Measurements from ENCODE around the gene PRDM10.

PRDM10 gene

DNA sequence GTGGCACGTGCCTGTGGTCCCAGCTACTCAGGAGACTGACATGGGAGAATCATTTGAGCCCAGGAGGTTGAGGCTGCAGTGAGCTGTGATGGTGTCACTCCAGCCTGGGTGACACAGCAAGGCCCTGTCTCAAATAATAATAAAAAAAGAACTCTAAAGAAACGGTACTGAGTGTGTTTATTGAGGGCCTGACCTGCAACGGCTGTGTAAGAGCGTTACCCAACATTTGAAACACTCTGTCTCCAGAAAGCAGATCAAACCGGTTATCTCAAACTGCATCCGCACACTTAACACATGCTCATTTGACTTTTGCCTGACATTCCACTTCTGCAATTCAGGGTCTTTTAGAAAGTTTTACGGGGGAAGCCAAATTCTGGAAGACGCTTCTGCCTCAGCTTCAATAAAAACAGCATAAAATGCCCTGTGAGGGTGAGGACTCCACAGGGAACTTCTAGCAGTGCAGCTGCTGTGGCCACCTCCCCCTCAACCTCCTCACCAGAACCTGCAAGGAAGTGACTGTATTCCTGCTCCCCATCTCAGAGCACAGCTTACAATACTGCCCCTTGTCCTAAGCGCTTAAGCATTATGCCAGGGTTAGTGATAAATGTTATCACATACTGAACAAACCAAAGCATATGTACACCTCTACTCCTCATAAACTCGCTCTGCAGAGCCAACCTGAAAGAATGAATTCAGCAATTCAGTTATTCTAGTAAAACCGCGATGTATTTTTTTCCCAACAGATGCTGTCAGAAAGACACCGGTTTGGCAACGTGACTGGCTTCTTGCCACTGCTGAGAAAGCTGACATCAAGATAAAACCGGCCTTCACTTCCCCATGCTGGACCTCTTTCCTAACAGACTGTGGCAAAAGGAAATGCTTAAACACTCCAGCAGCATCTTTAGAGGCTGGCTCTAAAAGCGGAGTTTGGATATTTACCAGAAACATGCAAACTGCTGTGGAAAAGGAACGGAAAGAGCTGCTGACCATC lies 52.2 kb downstream of the PRDM10 start:
- H3K4me3 ChIP-seq (replicated peaks in 1 of 2; ENCODE audit: low read depth in 2 of 2, low read length in 2 of 2): no peak overlapping the region
- peak; percentile 71 to 91 for DNase-seq (ENCODE audit: low read depth in 2 of 2)
- TF ChIP-seq, protein P1, sequence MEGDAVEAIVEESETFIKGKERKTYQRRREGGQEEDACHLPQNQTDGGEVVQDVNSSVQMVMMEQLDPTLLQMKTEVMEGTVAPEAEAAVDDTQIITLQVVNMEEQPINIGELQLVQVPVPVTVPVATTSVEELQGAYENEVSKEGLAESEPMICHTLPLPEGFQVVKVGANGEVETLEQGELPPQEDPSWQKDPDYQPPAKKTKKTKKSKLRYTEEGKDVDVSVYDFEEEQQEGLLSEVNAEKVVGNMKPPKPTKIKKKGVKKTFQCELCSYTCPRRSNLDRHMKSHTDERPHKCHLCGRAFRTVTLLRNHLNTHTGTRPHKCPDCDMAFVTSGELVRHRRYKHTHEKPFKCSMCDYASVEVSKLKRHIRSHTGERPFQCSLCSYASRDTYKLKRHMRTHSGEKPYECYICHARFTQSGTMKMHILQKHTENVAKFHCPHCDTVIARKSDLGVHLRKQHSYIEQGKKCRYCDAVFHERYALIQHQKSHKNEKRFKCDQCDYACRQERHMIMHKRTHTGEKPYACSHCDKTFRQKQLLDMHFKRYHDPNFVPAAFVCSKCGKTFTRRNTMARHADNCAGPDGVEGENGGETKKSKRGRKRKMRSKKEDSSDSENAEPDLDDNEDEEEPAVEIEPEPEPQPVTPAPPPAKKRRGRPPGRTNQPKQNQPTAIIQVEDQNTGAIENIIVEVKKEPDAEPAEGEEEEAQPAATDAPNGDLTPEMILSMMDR (IDR thresholded peaks at IDR 0.05; ENCODE audit: low read depth, low read length): no peak

DNA sequence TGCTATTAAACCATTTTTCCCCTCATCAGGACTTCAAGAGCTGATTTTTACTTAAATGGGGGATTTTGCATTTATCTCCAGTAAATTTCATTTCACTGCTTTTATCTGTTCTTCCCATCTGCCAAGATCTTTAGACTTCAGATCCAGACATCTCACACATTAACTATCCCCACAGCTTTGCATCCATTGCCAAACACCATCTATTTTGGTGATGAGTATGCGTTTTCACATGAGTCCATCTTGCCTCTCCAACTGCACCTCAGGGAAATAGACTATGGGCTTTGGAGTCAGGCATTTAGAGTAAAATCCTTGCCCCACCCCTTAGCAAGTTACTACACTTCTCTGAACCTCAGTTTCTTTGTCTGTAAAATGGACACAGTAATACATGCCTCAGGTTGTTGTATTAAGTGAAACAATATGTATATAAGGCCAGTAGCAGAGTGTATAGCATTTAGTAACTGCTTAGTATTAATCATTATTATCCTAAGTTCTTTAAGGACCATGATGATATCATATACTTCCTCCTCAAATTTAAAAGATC lies 53.6 kb downstream of the PRDM10 start:
- DNase-seq (ENCODE audit: low read depth in 2 of 2): no peak
- H3K4me3 ChIP-seq (replicated peaks in 1 of 2; ENCODE audit: low read depth in 2 of 2, low read length in 2 of 2): no peak overlapping the region
- TF ChIP-seq, protein P1 (IDR thresholded peaks at IDR 0.05; ENCODE audit: low read depth, low read length): no peak

DNA sequence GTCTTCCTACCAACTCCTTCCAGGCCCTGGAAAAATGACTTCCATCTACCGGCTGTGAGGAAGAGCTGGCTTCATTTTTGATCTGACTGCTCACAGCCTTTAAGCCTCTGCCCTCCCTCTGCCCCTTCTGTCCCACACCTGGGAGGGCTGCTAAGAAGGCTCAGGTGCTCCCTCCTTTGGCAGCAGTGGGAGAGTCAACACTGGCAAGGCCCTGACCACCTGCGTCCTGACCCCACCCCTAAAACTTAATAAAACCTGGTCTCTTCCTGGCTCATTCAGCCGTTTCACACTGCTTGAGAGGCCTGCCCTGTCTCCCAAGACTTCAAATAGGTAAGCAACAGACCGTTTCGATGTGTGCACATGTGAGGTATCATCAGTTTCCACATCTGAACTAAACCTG lies 55.2 kb downstream of the PRDM10 start:
- DNase-seq (ENCODE audit: low read depth in 2 of 2): no peak
- H3K4me3 ChIP-seq (replicated peaks in 1 of 2; ENCODE audit: low read depth in 2 of 2, low read length in 2 of 2): no peak overlapping the region
- TF ChIP-seq, protein P1 (IDR thresholded peaks at IDR 0.05; ENCODE audit: low read depth, low read length): no peak

DNA sequence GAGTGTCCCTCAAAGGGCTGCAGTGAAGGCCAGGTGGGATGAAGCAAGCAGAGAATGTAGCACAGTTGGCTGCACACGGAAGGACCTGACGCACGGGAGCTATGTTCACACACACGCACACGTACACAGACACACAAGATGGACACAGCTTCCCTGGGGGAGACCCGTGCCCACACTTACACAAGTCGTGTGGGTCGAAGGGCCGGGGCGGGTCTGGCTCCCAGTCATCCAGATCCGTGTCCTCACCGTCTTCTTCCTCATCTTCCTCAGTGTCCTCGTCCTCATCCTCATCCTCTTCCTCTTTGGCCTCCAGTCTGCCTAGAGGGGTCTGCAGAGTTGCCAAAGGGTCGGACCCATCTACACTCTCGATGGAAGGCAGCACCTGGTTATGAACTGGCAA lies 55.7 kb downstream of the PRDM10 start:
- no peak overlapping the region for H3K4me3 ChIP-seq (replicated peaks in 1 of 2; ENCODE audit: low read depth in 2 of 2, low read length in 2 of 2)
- DNase-seq (ENCODE audit: low read depth in 2 of 2): no peak
- TF ChIP-seq, protein P1 (IDR thresholded peaks at IDR 0.05; ENCODE audit: low read depth, low read length): no peak

DNA sequence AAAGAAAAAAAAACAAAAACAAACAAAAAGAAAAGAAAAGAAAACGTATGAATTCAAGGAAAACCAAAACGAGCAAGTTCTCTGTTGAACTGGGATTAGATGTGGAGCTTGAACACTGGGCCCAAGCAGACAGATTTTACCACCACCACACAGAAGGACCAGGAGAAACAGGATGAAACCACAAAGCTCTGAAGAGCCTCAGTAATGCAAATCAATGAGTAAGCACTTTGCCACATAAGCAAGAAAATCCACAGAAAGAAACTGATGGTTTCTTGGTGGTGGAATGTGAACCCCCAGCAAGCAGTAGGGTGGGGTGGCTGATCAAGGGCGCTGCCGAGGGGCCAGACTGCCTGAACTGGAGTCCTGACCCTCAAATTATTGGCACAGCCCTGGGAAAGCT lies 56.4 kb downstream of the PRDM10 start:
- no peak overlapping the region for H3K4me3 ChIP-seq (replicated peaks in 1 of 2; ENCODE audit: low read depth in 2 of 2, low read length in 2 of 2)
- TF ChIP-seq, protein P1 (IDR thresholded peaks at IDR 0.05; ENCODE audit: low read depth, low read length): no peak
- DNase-seq (ENCODE audit: low read depth in 2 of 2): no peak

DNA sequence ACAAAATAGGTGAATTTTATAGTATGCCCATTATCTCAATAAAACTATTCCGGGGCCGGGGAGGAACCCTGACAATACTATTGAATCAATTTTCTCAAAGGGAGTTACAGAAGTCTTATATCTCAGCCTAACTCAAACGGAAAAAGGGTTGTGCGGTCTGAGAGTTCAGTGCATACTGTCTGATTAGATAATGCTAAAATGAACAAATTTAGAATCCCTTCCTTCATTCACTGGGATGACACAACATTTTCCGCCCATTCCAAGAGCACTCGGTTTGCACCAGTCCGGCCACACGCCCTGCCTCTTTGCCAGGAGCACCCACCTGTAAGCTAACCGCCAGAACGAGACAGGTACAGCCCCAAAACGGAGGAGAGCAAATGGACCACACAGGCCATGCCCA lies 57.3 kb downstream of the PRDM10 start:
- no peak overlapping the region for H3K4me3 ChIP-seq (replicated peaks in 1 of 2; ENCODE audit: low read depth in 2 of 2, low read length in 2 of 2)
- TF ChIP-seq, protein P1 (IDR thresholded peaks at IDR 0.05; ENCODE audit: low read depth, low read length): no peak
- DNase-seq (ENCODE audit: low read depth in 2 of 2): no peak
